Parathyroid adenoma (tissue), 2 donors: Measurements from ENCODE around the gene KIF25.

Experiments
- H2AFZ ChIP-seq: fragments of 300-600 bp; sonication (generic); one replicate; pipeline ENCODE4 v1.7.0; 2017; ENCODE audit warnings: antibody characterized with exemption, mild to moderate bottlenecking
- H3K27ac ChIP-seq: fragments of 300-600 bp; sonication (generic); one replicate; pipeline ENCODE4 v1.7.0; 2017
- H3K27me3 ChIP-seq: fragments of 300-600 bp; sonication (generic); one replicate; pipeline ENCODE4 v1.7.0; 2017; ENCODE audit warnings: low read length; ENCODE audit not compliant: control insufficient read depth, insufficient read depth
- H3K36me3 ChIP-seq: fragments of 300-600 bp; sonication (generic); one replicate; pipeline ENCODE4 v1.7.0; 2017; ENCODE audit warnings: low read length; ENCODE audit not compliant: control insufficient read depth, insufficient read depth
- H3K4me1 ChIP-seq: fragments of 300-600 bp; sonication (generic); one replicate; pipeline ENCODE4 v1.7.0; 2017; ENCODE audit warnings: control low read depth
- H3K4me2 ChIP-seq: fragments of 300-600 bp; sonication (generic); one replicate; pipeline ENCODE4 v1.7.0; 2017; ENCODE audit warnings: low read length
- H3K4me3 ChIP-seq: fragments of 300-600 bp; sonication (generic); one replicate; pipeline ENCODE4 v1.7.0; 2017; ENCODE audit warnings: low read depth, low read length
- H3K79me2 ChIP-seq: fragments of 300-600 bp; sonication (generic); one replicate; pipeline ENCODE4 v1.7.0; 2017; ENCODE audit warnings: control low read depth
- H3K9ac ChIP-seq: fragments of 300-600 bp; sonication (generic); one replicate; pipeline ENCODE4 v1.7.0; 2017; ENCODE audit warnings: mild to moderate bottlenecking
- H3K9me3 ChIP-seq: fragments of 300-600 bp; sonication (generic); one replicate; pipeline ENCODE4 v1.7.0; 2017; ENCODE audit warnings: low read length; ENCODE audit not compliant: control insufficient read depth
- TF ChIP-seq, protein P1 (sequence below): fragments of 300-600 bp; sonication (generic); IDR thresholded peaks from one replicate; pipeline ENCODE4 v1.7.0; 2017; ENCODE audit warnings: antibody characterized with exemption, mild to moderate bottlenecking
- donor health status: primary hyperparathyroidism.

Gene KIF25, protein sequence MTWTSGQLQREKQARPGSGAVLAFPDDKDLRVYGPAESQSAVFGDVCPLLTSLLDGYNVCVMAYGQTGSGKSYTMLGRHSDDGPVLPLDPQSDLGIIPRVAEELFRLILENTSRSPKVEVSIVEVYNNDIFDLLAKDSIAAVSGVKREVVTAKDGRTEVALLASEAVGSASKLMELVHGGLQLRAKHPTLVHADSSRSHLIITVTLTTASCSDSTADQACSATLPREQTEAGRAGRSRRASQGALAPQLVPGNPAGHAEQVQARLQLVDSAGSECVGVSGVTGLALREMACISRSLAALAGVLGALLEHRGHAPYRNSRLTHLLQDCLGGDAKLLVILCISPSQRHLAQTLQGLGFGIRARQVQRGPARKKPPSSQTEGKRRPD

DNA sequence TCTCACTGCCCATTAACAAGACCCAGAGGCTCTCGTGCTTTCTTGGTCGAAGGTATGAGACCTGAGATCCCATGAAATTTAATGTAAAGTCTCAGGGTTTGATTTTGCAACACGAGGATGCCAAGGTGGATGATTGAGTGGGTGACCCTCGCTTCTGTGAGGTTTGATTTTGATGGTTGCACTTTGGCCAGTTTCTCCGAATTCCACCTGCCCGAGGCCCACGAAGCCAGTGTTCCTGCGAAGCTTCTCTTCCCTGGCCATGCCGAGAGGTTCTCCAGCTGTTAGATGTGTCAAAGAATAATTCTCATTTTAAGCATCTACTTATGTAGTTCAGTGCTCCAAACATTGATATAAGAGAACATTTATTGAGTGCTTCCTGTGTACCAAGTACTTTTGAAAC lies at the start of gene KIF25:
Gene KIF25, plus strand, starts transcription at position 30 of the 400 bp plus-strand sequence. CDS start 31,915 bp downstream, outside the sequence.
- TF ChIP-seq, protein P1, sequence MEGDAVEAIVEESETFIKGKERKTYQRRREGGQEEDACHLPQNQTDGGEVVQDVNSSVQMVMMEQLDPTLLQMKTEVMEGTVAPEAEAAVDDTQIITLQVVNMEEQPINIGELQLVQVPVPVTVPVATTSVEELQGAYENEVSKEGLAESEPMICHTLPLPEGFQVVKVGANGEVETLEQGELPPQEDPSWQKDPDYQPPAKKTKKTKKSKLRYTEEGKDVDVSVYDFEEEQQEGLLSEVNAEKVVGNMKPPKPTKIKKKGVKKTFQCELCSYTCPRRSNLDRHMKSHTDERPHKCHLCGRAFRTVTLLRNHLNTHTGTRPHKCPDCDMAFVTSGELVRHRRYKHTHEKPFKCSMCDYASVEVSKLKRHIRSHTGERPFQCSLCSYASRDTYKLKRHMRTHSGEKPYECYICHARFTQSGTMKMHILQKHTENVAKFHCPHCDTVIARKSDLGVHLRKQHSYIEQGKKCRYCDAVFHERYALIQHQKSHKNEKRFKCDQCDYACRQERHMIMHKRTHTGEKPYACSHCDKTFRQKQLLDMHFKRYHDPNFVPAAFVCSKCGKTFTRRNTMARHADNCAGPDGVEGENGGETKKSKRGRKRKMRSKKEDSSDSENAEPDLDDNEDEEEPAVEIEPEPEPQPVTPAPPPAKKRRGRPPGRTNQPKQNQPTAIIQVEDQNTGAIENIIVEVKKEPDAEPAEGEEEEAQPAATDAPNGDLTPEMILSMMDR, result no peak

DNA sequence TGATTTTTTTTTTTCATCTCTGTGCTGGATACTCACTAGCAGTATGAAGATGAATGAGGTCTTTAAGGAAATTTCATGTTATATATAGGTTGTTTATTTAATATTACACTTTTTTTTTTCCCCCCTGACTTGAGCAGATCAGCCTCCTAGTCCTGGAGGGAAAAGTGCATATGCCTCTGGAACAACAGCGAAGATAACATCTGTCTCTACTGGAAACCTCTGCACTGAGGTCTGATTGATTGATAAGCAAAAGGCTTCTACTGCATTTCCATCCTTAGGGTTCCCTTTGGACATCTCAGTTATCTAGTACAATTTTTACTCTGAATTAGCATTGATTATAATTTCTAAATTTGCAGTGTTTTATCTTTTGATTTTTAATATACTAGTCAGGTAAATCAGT lies 49.8 kb upstream of the KIF25 start:
- Histone ChIP-seq H3K9me3 (no peaks in the 10 kb centered on the region), H3K9ac (no peak overlapping the region), H2AFZ (no peak overlapping the region), H3K79me2 (no peaks in the 10 kb centered on the region), H3K27ac (no peak overlapping the region), H3K36me3 (no peaks in the 10 kb centered on the region), H3K27me3 (no peaks in the 10 kb centered on the region), H3K4me2 (no peak overlapping the region), H3K4me3 (no peak overlapping the region), H3K4me1 (no peaks in the 10 kb centered on the region)
- TF ChIP-seq, protein P1, result no peak

More for the DNA sequence above, at the start of gene KIF25:
- Histone ChIP-seq H3K4me3 (no peak within 1 kb of the TSS), H3K27ac (no peak within 1 kb of the TSS), H3K4me2 (no peak within 1 kb of the TSS), H3K4me1 (no peaks in the 10 kb centered on the region), H3K36me3 (no peaks in the 10 kb centered on the region), H3K9me3 (no peaks in the 10 kb centered on the region), H2AFZ (no peak within 1 kb of the TSS), H3K27me3 (no peaks in the 10 kb centered on the region), H3K79me2 (no peaks in the 10 kb centered on the region), H3K9ac (no peak within 1 kb of the TSS)

DNA sequence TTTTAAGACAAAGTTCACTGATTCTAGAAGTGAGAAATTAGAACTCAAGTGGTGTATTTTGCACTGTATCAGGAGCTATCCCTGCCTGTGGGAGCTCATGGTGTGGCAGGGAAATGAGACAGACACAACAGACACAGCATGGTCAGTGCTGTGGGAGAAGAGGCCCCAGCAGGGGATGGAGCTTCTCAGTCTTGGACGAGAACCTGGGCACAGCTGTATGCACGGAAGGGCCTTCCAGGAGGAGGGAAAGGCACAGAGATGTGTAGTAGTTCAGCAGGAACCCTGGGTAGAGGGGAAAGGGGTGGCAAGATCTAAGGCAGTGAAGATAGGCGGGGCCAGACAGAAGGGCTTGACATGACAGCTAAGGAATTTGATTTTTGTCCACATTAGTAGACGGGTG lies 48.8 kb upstream of the KIF25 start:
- Histone ChIP-seq H3K27ac (no peak overlapping the region), H3K27me3 (no peaks in the 10 kb centered on the region), H3K79me2 (no peaks in the 10 kb centered on the region), H3K4me3 (no peak overlapping the region), H2AFZ (no peak overlapping the region), H3K36me3 (no peaks in the 10 kb centered on the region), H3K4me2 (no peak overlapping the region), H3K9me3 (no peaks in the 10 kb centered on the region), H3K4me1 (no peaks in the 10 kb centered on the region), H3K9ac (no peak overlapping the region)
- TF ChIP-seq, protein P1, result no peak

DNA sequence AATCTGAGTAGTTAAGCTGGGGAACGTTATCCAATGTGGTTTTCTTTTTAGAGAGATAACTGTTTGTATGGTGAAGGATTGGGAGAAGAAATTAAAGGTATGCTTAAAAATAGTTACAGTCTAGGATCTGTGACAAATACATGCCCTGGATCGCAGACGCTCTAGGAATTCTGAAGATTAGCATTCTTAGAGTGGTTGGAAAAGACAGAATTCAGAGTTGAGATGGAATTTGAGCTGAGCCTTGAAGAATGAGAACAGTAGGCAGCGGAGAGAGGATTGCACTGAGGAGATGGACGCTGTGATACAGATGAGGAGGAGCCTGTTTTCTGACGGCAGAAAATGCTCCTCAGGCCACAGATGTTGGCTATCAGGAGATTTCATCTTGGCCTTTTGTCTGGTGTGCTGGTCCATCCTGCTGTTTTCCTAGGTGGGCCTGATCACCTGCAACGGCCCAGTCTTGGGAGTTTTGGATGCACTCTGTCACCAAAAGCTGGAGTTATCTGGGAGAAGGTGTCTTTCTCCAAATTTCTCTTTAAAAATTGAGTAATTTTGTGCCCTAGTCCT lies 48.3 kb upstream of the KIF25 start:
- H3K79me2 ChIP-seq, result no peaks in the 10 kb centered on the region
- no peak overlapping the region for H3K4me3 ChIP-seq
- no peaks in the 10 kb centered on the region for H3K9me3 ChIP-seq
- no peaks in the 10 kb centered on the region for H3K27me3 ChIP-seq
- no peak overlapping the region for H3K27ac ChIP-seq
- H3K4me2 ChIP-seq, result no peak overlapping the region
- TF ChIP-seq, protein P1, result no peak
- no peaks in the 10 kb centered on the region for H3K36me3 ChIP-seq
- H3K4me1 ChIP-seq, result no peaks in the 10 kb centered on the region
- no peak overlapping the region for H2AFZ ChIP-seq
- H3K9ac ChIP-seq, result no peak overlapping the region
